T-helper 2 cell treated with Interferon-gamma antibody and Interleukin-4, amounts not matched to agents 5 μg/mL and 100 μg/mL, for 36 hours (primary cell): Measurements from ENCODE around the gene CSTF1.

Experiments used
- DNase-seq: peaks from one replicate; pipeline ENCODE4 v3.0.0; 2021; ENCODE audit warnings: low spot score
- H3K27ac Mint-ChIP-seq: one replicate; pipeline ENCODE4 v1.8.0; 2021; ENCODE audit warnings: mild to moderate bottlenecking, mixed read lengths
- H3K27me3 Mint-ChIP-seq: one replicate; pipeline ENCODE4 v1.8.0; 2021; ENCODE audit warnings: low read depth, mixed read lengths
- H3K36me3 Mint-ChIP-seq: one replicate; pipeline ENCODE4 v1.8.0; 2021; ENCODE audit warnings: low read depth, mixed read lengths
- H3K4me1 Mint-ChIP-seq: one replicate; pipeline ENCODE4 v1.8.0; 2021; ENCODE audit warnings: low read depth, mixed read lengths
- H3K4me3 Mint-ChIP-seq: one replicate; pipeline ENCODE4 v1.8.0; 2022; ENCODE audit warnings: mild to moderate bottlenecking, moderate library complexity, mixed read lengths
- H3K9me3 Mint-ChIP-seq: one replicate; pipeline ENCODE4 v1.8.0; 2021; ENCODE audit warnings: mixed read lengths

The CSTF1 gene

GRCh38 chr20:56359212-56360132 lies 33.0 kb upstream of the CSTF1 start:
- no peak overlapping the region for H3K27ac Mint-ChIP-seq
- no peak for DNase-seq

GRCh38 chr20:56360133-56360907 lies 32.1 kb upstream of the CSTF1 start:
- Mint-ChIP-seq H3K9me3 (no peaks in the 10 kb centered on the region), H3K36me3 (no peaks in the 10 kb centered on the region), H3K4me1 (peaks cover 8% of the 10 kb centered on the region), H3K27me3 (peaks cover 7% of the 10 kb centered on the region), H3K4me3 (peak overlapping the region; percentile 85), H3K27ac (no peak overlapping the region)
- DNase-seq: no peak

More at GRCh38 chr20:56359212-56360132, 33.0 kb upstream of the CSTF1 start:
- peaks cover 8% of the 10 kb centered on the region for H3K27me3 Mint-ChIP-seq
- no peaks in the 10 kb centered on the region for H3K9me3 Mint-ChIP-seq
- H3K4me3 Mint-ChIP-seq: peak overlapping the region; percentile 85
- H3K4me1 Mint-ChIP-seq: peaks cover 8% of the 10 kb centered on the region
- no peaks in the 10 kb centered on the region for H3K36me3 Mint-ChIP-seq

- no peak for DNase-seq
- H3K4me3 Mint-ChIP-seq: peak overlapping the region; percentile 22
- H3K4me1 Mint-ChIP-seq: peaks cover 8% of the 10 kb centered on the region
- H3K9me3 Mint-ChIP-seq: no peaks in the 10 kb centered on the region
- peaks cover 6% of the 10 kb centered on the region for H3K27me3 Mint-ChIP-seq
- peaks cover under 1% of the 10 kb centered on the region for H3K36me3 Mint-ChIP-seq
- H3K27ac Mint-ChIP-seq: no peak overlapping the region
Observed at GRCh38 chr20:56360908-56361205, 31.6 kb upstream of the CSTF1 start.

DNA sequence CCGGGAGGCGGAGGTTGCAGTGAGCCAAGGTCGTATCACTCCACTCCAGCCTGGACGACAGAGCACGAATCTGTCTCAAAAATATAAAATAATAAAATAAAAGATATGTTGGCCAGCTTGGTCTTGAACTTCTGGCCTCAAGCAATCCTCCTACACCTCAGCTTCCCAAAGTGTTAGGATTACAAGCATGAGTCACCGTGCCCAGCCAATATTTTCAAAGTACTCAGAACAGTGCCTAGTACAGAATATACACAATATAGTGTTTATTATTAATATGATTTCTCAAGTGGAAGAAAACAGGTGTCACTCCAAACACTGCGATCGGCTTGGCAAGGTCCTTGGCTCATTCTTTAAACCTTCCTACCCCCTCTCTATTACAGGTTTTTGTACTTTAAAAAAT lies 30.5 kb upstream of the CSTF1 start:
- Mint-ChIP-seq H3K4me3 (no peak overlapping the region), H3K9me3 (no peaks in the 10 kb centered on the region), H3K4me1 (peaks cover 8% of the 10 kb centered on the region), H3K27ac (no peak overlapping the region), H3K36me3 (peaks cover 4% of the 10 kb centered on the region), H3K27me3 (peaks cover 5% of the 10 kb centered on the region)
- no peak for DNase-seq

DNA sequence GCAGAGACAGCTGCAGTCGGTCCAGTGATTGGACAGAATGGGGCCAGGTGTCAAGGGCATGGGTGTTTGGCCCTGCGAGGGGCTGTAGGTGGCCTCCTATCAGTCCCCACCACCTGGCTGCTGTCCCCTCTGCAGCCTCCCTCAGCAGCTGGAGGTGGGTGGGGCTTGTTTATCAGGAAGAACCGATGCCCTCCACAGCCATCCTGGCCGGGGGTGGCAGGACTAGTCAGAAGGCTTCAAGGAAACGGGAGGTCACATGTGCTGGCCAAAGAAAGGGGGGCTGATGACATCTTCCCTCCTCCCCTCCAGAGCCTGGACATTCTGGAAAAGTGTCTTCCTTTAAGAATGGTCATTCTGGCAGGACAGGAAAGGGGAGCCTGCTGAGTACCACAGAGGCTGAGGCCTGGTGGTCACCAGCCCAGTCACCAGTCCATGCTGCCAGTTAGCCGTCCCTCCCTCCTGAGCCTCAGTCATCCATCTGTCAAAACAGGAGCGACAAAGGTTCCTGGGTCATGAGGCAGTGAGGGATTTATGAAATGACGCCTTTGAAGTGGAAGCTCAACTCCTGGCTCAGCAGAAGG lies 29.5 kb upstream of the CSTF1 start:
- peaks cover 2% of the 10 kb centered on the region for H3K27me3 Mint-ChIP-seq
- peaks cover 4% of the 10 kb centered on the region for H3K36me3 Mint-ChIP-seq
- no peaks in the 10 kb centered on the region for H3K9me3 Mint-ChIP-seq
- no peak for DNase-seq
- peaks cover 8% of the 10 kb centered on the region for H3K4me1 Mint-ChIP-seq
- H3K27ac Mint-ChIP-seq: no peak overlapping the region
- H3K4me3 Mint-ChIP-seq: no peak overlapping the region

DNA sequence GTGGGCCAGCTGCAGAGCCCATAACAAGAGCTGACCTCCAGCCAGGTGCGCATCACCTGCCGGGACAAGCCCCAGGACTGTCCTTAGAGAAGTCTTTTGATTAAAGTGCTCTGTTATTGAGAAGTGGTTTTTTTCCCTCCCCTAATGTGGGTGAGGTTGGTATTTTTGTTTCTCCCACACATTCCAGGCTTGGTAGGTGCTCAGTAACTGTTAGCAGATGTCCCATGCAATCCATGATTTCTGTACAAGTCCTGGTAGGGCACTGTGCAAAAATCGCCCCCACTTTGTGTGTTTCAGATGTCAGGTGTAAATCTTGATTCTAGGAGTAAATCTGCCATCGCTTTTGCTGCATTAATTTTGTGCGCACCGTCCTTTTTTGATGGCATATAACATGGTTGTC lies 29.0 kb upstream of the CSTF1 start:
- Mint-ChIP-seq H3K4me3 (no peak overlapping the region), H3K27ac (no peak overlapping the region), H3K4me1 (peaks cover 8% of the 10 kb centered on the region), H3K9me3 (no peaks in the 10 kb centered on the region), H3K36me3 (peaks cover 7% of the 10 kb centered on the region), H3K27me3 (no peaks in the 10 kb centered on the region)
- DNase-seq: no peak

DNA sequence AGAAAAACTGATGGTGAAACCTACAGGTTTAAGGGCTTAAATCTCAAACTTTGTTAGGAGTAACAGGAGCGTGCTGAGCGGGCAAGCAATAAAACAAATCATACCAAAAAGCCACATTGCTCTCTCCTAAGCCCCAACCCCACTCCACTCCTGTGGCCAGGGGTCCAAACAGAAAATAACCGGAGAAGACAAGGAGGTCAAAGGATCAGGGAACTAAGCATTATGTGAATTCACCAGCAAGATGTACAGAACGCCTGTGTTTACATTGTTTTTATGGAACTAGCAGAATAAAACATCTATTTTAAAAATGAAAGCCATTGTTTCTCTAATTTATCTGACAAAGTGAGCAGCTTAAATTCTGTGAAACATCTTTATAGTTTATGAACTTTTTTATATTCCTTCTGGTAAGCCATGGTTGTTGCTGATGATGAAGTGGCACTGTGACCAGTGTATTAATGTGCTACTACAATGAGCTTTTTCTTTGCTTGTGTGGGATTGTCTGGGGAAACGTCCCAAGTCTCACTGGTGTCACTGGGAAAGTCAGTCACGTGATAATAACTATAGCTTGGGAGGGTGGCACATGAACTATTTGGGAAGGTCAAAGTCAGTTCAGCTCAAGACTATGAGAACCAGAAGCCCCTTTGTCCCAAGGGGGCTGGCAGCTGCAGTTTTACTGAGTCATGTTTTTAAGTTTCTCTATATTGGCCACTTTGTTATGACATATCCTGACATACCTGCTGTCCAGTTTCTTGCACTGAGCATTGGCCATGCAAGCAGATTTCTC lies 23.9 kb upstream of the CSTF1 start:
- H3K27me3 Mint-ChIP-seq: no peaks in the 10 kb centered on the region
- H3K9me3 Mint-ChIP-seq: no peaks in the 10 kb centered on the region
- H3K27ac Mint-ChIP-seq: peak overlapping the region; percentile 1
- DNase-seq: no peak
- peaks cover 8% of the 10 kb centered on the region for H3K4me1 Mint-ChIP-seq
- H3K36me3 Mint-ChIP-seq: peaks cover 43% of the 10 kb centered on the region
- H3K4me3 Mint-ChIP-seq: no peak overlapping the region

- Mint-ChIP-seq H3K36me3 (peaks cover 48% of the 10 kb centered on the region), H3K27me3 (no peaks in the 10 kb centered on the region), H3K4me1 (peaks cover 14% of the 10 kb centered on the region), H3K27ac (no peak overlapping the region), H3K4me3 (no peak overlapping the region), H3K9me3 (no peaks in the 10 kb centered on the region)
- DNase-seq: no peak
Observed at GRCh38 chr20:56369179-56369578, 23.3 kb upstream of the CSTF1 start.

- Mint-ChIP-seq H3K36me3 (peaks cover 60% of the 10 kb centered on the region), H3K9me3 (no peaks in the 10 kb centered on the region), H3K4me1 (peaks cover 27% of the 10 kb centered on the region), H3K27ac (no peak overlapping the region), H3K27me3 (no peaks in the 10 kb centered on the region), H3K4me3 (no peak overlapping the region)
- no peak for DNase-seq
Observed at GRCh38 chr20:56371977-56372376, 20.5 kb upstream of the CSTF1 start.

DNA sequence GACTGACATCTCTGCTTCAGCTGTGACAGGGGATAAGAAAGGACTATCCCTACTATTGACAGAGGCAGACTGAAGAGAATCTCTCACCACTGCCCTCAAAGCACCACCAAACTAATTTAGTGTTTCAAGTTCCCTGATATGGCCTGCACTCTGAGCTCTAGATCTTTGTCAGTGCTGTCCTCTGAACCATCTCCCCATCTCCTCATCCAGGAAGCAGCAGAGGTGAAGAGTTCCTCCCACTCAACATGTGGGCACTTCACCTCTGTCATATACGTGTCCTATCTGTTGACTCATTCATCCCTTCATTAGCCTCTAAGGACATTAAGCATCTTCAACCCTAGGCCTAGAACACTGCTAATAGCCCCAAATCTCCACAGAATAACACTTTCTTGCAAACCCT lies 19.6 kb upstream of the CSTF1 start:
- DNase-seq: peak; percentile 30
- H3K27me3 Mint-ChIP-seq: no peaks in the 10 kb centered on the region
- peaks cover 30% of the 10 kb centered on the region for H3K4me1 Mint-ChIP-seq
- H3K9me3 Mint-ChIP-seq: no peaks in the 10 kb centered on the region
- H3K4me3 Mint-ChIP-seq: no peak overlapping the region
- H3K36me3 Mint-ChIP-seq: peaks cover 68% of the 10 kb centered on the region
- H3K27ac Mint-ChIP-seq: peak overlapping the region; percentile 64

GRCh38 chr20:56373942-56374341 lies 18.5 kb upstream of the CSTF1 start:
- Mint-ChIP-seq H3K36me3 (peaks cover 75% of the 10 kb centered on the region), H3K4me3 (no peak overlapping the region), H3K9me3 (no peaks in the 10 kb centered on the region), H3K4me1 (peaks cover 34% of the 10 kb centered on the region), H3K27me3 (no peaks in the 10 kb centered on the region), H3K27ac (peak overlapping the region; percentile 64)
- DNase-seq: peak; percentile 24

- no peaks in the 10 kb centered on the region for H3K9me3 Mint-ChIP-seq
- H3K36me3 Mint-ChIP-seq: peaks cover 73% of the 10 kb centered on the region
- H3K4me3 Mint-ChIP-seq: peak overlapping the region; percentile 1
- peaks cover 43% of the 10 kb centered on the region for H3K4me1 Mint-ChIP-seq
- DNase-seq: no peak
- H3K27me3 Mint-ChIP-seq: no peaks in the 10 kb centered on the region
- H3K27ac Mint-ChIP-seq: peak overlapping the region; percentile 62
Observed at GRCh38 chr20:56376331-56376730, 16.1 kb upstream of the CSTF1 start.

DNA sequence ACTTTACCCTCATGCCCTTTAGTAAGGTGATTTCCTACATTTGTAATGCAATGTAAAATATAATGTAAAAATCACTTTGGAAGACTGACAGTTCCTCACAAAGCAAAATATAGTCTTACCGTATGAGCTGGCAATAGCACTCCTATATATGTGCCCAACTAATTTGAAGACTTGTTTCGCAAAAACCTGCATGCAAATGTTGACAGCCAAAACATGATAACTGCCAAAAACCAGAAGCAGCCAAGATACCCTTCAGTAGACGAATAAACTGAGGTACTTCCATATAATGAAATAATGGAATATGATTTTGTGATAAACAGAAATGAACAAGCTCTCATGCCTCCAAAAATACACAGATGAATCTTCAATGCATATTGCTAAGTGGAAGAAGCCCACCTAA lies 14.1 kb upstream of the CSTF1 start:
- DNase-seq: no peak
- Mint-ChIP-seq H3K27me3 (no peaks in the 10 kb centered on the region), H3K36me3 (peaks cover 74% of the 10 kb centered on the region), H3K4me3 (no peak overlapping the region), H3K4me1 (peaks cover 47% of the 10 kb centered on the region), H3K27ac (no peak overlapping the region), H3K9me3 (no peaks in the 10 kb centered on the region)
